SU-DHL-6 (cell line): ENCODE results near the gene MMP10.
"Not testable (repeated sequence)": the region's sequence is repeated elsewhere in the genome, so short reads cannot be mapped to it uniquely, and the experiment has no call there.

ENCODE experiments used
- H2AFZ ChIP-seq: fragments of 200-600 bp; sonication (generic); 2 replicates; pipeline ENCODE4 v1.6.1; 2014; ENCODE audit warnings: low read depth, mild to moderate bottlenecking, moderate library complexity, mixed read lengths, antibody characterized with exemption, low read length; ENCODE audit not compliant: severe bottlenecking
- H3F3A ChIP-seq: fragments of 200-600 bp; shearing (Covaris generic); 2 replicates; pipeline ENCODE4 v1.6.0; 2016; ENCODE audit warnings: antibody characterized with exemption, mild to moderate bottlenecking; ENCODE audit not compliant: insufficient read depth
- H3K27ac ChIP-seq: fragments of 200-600 bp; sonication (generic); 2 replicates; pipeline ENCODE4 v1.5.1; 2016; ENCODE audit warnings: low read depth, mild to moderate bottlenecking, low read length, moderate library complexity, mixed read lengths
- H3K27me3 ChIP-seq: fragments of 200-600 bp; sonication (generic), shearing (Covaris generic); 2 replicates; pipeline ENCODE4 v1.6.0; 2014; ENCODE audit warnings: mild to moderate bottlenecking, low read length
- H3K36me3 ChIP-seq: fragments of 200-600 bp; sonication (generic); 2 replicates; pipeline ENCODE4 v1.6.1; 2014; ENCODE audit warnings: mild to moderate bottlenecking, low read length, mixed read lengths
- H3K4me2 ChIP-seq: fragments of 300-600, 200-600 bp; shearing (Covaris generic), sonication (generic); 2 replicates; pipeline ENCODE4 v1.6.0; 2014; ENCODE audit warnings: low read length, low read depth, mild to moderate bottlenecking; ENCODE audit not compliant: poor library complexity, severe bottlenecking
- H3K4me3 ChIP-seq: fragments of 200-600 bp; sonication (generic); 2 replicates; pipeline ENCODE4 v1.5.1; 2014; ENCODE audit warnings: antibody characterized with exemption, low read length, mild to moderate bottlenecking, mixed read lengths; ENCODE audit not compliant: insufficient read depth, poor library complexity, severe bottlenecking
- H3K79me2 ChIP-seq: fragments of 200-600 bp; sonication (generic); 2 replicates; pipeline ENCODE4 v1.6.1; 2014; ENCODE audit warnings: mild to moderate bottlenecking, low read length, moderate library complexity; ENCODE audit not compliant: insufficient read depth
- H3K9ac ChIP-seq: fragments of 200-600 bp; sonication (generic); 2 replicates; pipeline ENCODE4 v1.7.0; 2014; ENCODE audit warnings: mild to moderate bottlenecking, low read length
- H3K9me2 ChIP-seq: fragments of 200-600 bp; sonication (generic); replicated peaks from 2 replicates; pipeline ENCODE4 v1.6.1; 2014; ENCODE audit warnings: low read length; ENCODE audit not compliant: insufficient read depth
- H3K9me3 ChIP-seq: fragments of 200-600 bp; sonication (generic); 2 replicates; pipeline ENCODE4 v1.6.1; 2014; ENCODE audit warnings: low read length, mixed read lengths; ENCODE audit not compliant: insufficient read depth
- H4K20me1 ChIP-seq: fragments of 200-600 bp; sonication (generic); 2 replicates; pipeline ENCODE4 v1.6.1; 2014; ENCODE audit warnings: low read depth, mild to moderate bottlenecking, antibody characterized with exemption, low read length, moderate library complexity, mixed read lengths
- CTCF ChIP-seq: fragments of 200-600 bp; sonication (generic); IDR thresholded peaks from one replicate; pipeline ENCODE4 v1.5.1; 2017; ENCODE audit warnings: antibody characterized with exemption, mild to moderate bottlenecking, low read length, moderate library complexity; ENCODE audit not compliant: insufficient read depth, poor library complexity, severe bottlenecking
- EZH2phosphoT487 ChIP-seq: fragments of 200-600 bp; sonication (generic), shearing (Covaris generic); conservative IDR thresholded peaks from 2 replicates; pipeline ENCODE4 v1.6.1; 2018; ENCODE audit warnings: mild to moderate bottlenecking, antibody characterized with exemption, low read length, moderate library complexity, mixed read lengths

Gene MMP10

GRCh38 chr11:102734650-102735049, 45.8 kb downstream of the MMP10 start:
- Histone ChIP-seq H3K9me3 (no peaks in the 10 kb centered on the region), H3K79me2 (no peaks in the 10 kb centered on the region), H2AFZ (no peak overlapping the region), H3K4me2 (no peak overlapping the region), H3K9ac (no peak overlapping the region), H3K9me2 (no peaks in the 10 kb centered on the region), H3K27me3 (no peaks in the 10 kb centered on the region), H3K4me3 (no peak overlapping the region), H3F3A (no peaks in the 10 kb centered on the region), H3K27ac (no peak overlapping the region), H4K20me1 (no peaks in the 10 kb centered on the region), H3K36me3 (no peaks in the 10 kb centered on the region)
- TF ChIP-seq CTCF: no peak
- no peak for TF ChIP-seq EZH2phosphoT487

GRCh38 chr11:102733232-102733875, 47.1 kb downstream of the MMP10 start:
- no peak overlapping the region for H3K9ac ChIP-seq
- H3K9me3 ChIP-seq: no peaks in the 10 kb centered on the region
- no peaks in the 10 kb centered on the region for H3K27me3 ChIP-seq
- no peak overlapping the region for H3K4me3 ChIP-seq
- H3K4me2 ChIP-seq: no peak overlapping the region
- no peaks in the 10 kb centered on the region for H3K9me2 ChIP-seq
- TF ChIP-seq CTCF: peak; percentile 92
- no peak for TF ChIP-seq EZH2phosphoT487
- no peaks in the 10 kb centered on the region for H3K79me2 ChIP-seq
- no peaks in the 10 kb centered on the region for H3K36me3 ChIP-seq
- H3K27ac ChIP-seq: no peak overlapping the region
- no peak overlapping the region for H2AFZ ChIP-seq
- H3F3A ChIP-seq: no peaks in the 10 kb centered on the region
- H4K20me1 ChIP-seq: no peaks in the 10 kb centered on the region

GRCh38 chr11:102730944-102731343, 49.5 kb downstream of the MMP10 start:
- not testable (repeated sequence) for H3K9me2 ChIP-seq, H3K27ac ChIP-seq, H3K27me3 ChIP-seq, H2AFZ ChIP-seq, H3K9ac ChIP-seq, H3K36me3 ChIP-seq, H3K4me2 ChIP-seq, H3K9me3 ChIP-seq, H4K20me1 ChIP-seq, H3K4me3 ChIP-seq, H3K79me2 ChIP-seq, H3F3A ChIP-seq

- no peaks in the 10 kb centered on the region for H3K27me3 ChIP-seq
- H3K4me2 ChIP-seq: no peak overlapping the region
- H2AFZ ChIP-seq: no peak overlapping the region
- no peaks in the 10 kb centered on the region for H3K79me2 ChIP-seq
- no peak for TF ChIP-seq EZH2phosphoT487
- no peak for TF ChIP-seq CTCF
- no peaks in the 10 kb centered on the region for H3K36me3 ChIP-seq
- H3K4me3 ChIP-seq: no peak overlapping the region
- no peak overlapping the region for H3K27ac ChIP-seq
- no peaks in the 10 kb centered on the region for H3K9me2 ChIP-seq
- no peaks in the 10 kb centered on the region for H4K20me1 ChIP-seq
- no peaks in the 10 kb centered on the region for H3K9me3 ChIP-seq
- H3K9ac ChIP-seq: no peak overlapping the region
- no peaks in the 10 kb centered on the region for H3F3A ChIP-seq
Measured at GRCh38 chr11:102729849-102730815, 50.3 kb downstream of the MMP10 start.
